ENCODE data around the gene CD151.
A peak's percentile ranks its signal among the peaks of the same experiment; 100 is the strongest.

CD151 gene

GRCh38 chr11:797296-798092, 35.3 kb upstream of the CD151 start:
- no peak for DNase-seq (ENCODE audit: low read depth)

DNA sequence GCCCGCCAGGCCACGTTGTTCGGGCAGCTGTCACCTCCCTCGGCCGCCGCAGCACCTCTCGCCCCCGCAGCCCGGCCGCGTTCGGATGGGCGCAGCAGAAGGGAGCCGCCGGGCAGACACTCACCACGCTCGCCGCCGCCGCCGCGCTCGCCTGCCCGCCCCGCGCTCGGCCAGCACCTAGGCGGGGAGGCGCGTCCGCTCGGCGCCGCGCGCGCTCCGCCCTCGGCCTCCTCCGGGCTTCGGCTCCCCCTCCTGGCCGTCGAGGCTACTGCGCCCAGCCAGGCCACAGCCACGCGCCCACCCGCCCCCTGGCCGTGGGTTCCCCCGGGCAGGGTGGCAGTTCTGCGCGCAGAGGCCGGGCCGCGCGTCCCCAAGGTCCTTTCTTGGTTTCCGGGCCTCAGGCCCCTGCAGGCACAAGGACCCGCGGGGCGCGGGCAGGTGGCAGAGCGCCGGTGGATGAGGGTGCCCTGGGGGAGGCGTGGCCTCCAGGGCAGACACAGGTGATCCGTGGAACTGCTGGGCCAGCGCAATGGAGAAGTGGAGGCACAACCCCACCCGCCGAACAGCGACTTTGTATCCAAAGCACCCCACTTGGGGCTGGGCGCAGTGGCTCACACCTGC, 34.5 kb upstream of the CD151 start, which contains the start of gene SLC25A22:
Gene SLC25A22, minus strand, starts transcription at position 189 of the 621 bp plus-strand sequence. CDS start 3,275 bp downstream, outside the sequence.
- no peak for DNase-seq (ENCODE audit: low read depth)

GRCh38 chr11:799641-800316, 33.0 kb upstream of the CD151 start:
- DNase-seq (ENCODE audit: low read depth): no peak

DNA sequence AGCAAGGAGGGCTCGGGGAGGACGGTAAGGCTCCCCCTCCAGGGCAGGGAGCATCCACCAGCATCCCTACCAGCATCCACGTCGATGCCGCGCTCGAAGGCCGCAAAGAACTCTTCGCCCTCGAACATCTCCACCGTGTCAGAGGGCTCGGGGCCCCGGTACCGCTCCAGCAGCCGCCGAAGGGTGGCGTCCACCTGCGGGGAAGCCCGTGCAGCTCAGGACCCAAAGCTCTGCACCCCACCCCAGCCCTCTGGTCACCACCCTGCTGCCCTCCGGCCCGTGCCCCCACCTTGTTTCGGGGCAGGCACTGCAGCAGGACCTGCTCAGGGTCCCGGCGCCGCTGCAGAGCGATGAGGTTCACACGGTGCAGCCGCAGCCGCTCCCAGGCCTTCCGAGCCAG, 32.3 kb upstream of the CD151 start:
- DNase-seq (ENCODE audit: low read depth): no peak

DNA sequence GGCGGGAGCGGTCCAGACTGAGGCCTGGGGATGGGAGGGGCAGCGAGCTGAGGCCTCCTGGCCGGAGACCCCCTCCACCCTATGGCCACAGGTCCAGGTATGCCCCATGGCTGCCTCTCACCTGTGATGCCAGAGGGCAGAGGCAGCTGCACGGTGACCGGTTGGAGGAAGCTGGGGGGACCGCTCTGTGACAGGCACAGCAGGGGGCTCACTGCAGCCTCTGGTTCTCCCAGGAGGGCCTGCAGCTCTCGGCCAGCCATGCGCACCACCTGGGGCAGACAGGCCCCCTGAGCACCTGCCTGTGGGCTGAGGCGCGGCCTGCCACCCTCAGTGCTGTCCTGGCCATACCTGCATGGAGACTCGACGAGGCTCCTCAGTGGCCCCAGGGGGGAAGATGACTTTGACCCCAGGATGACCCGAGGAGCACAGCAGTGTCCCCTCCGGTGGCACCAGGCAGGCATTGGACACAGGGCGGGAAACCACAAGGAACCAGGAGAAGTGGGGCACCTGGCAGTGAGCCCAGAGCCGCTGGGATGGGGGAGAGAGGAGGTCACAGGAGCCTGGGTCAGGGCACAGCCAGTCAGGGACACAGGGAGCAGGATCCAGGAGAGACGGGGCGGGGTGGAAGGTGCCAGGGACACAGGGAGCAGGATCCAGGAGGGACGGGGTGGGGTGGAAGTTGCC, 31.5 kb upstream of the CD151 start:
- DNase-seq (ENCODE audit: low read depth): no peak

- DNase-seq (ENCODE audit: low read depth): no peak
These were observed 30.6 kb upstream of the CD151 start for GRCh38 chr11:802018-802617.

- no peak for DNase-seq (ENCODE audit: low read depth)
These were observed 29.9 kb upstream of the CD151 start for GRCh38 chr11:802693-803466.

GRCh38 chr11:803467-803742, 29.3 kb upstream of the CD151 start:
- DNase-seq (ENCODE audit: low read depth): no peak

GRCh38 chr11:803770-804598, 28.8 kb upstream of the CD151 start:
- no peak for DNase-seq (ENCODE audit: low read depth)

- no peak for DNase-seq (ENCODE audit: low read depth)
These were observed 28.2 kb upstream of the CD151 start for GRCh38 chr11:804599-804964.

- no peak for DNase-seq (ENCODE audit: low read depth)
These were observed 24.1 kb upstream of the CD151 start for GRCh38 chr11:808427-809286.

DNA sequence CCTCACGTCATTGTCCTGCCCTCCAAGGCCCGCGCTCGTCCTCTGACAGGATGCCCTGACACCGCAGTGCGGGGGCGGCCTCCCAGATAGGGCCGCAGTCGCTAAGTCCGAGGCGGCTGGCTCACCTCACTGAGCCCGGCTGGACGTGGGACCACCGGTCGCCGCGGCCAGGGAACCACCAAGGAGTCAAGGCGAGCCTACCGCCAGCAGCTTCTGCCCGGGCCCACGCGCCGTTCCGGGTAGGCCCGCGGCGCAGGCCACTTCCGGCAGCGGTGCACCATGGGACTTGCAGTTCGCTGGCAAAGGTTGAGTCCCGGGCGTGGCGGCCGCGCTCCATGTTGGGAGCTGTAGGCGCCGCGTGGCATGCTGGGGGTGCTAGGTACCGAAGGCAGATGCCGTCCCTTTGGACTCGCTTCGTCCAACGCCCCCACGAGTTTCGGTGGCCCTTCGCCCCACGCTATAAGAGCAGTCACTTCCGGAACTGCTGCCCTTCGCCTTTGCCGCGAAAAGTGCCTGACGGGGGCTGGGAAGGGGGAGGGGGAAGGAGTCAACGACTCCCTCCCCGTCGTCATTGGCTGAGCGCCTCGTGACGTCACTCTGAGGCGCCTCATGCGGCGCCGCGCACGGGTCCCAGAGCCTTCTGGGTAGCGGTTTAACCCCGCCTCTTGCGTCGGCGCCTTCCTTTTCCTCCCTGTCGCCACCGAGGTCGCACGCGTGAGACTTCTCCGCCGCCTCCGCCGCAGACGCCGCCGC, 23.3 kb upstream of the CD151 start, which contains the start of gene RPLP2:
Gene RPLP2, plus strand, starts transcription at position 681 of the 753 bp plus-strand sequence. CDS start 268 bp downstream, outside the sequence.
- DNase-seq (ENCODE audit: low read depth): peak; percentile 83

DNA sequence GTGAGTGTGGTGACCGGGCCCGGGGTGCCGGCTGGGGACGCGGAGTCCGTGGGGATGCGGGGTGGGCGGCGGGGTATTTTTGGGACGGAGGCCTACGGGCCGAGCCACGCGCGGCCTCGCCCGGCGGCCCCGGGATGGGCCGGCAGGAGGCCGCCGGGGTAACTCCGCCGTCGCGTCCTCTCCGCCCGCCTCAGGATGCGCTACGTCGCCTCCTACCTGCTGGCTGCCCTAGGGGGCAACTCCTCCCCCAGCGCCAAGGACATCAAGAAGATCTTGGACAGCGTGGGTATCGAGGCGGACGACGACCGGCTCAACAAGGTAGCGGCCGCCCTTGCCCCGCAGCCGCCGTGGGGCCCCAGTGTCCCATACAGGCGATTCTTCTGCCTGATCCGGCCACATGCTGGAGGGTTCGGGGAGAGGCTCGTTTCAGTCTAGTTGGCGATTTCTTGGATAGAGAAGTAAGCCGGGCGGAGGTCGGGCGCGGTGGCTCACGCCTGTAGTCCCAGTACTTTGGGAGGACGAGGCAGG, 22.6 kb upstream of the CD151 start:
- DNase-seq (ENCODE audit: low read depth): no peak

GRCh38 chr11:811446-812245, 21.1 kb upstream of the CD151 start:
- no peak for DNase-seq (ENCODE audit: low read depth)

DNA sequence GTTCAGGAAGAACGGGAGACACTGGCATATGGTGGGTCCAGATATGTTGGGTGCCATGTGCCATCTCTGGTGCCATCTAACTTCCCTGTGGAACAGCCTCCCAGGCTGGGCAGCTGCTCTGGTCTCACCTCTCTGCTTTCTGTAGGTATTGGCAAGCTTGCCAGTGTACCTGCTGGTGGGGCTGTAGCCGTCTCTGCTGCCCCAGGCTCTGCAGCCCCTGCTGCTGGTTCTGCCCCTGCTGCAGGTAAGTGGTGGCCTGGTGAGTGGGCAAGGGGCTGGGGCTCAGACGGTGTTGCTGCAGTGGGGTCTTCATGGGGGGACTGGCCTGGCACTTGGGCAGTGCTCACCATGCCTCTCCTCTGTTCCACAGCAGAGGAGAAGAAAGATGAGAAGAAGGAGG, 20.4 kb upstream of the CD151 start:
- DNase-seq (ENCODE audit: low read depth): no peak

DNA sequence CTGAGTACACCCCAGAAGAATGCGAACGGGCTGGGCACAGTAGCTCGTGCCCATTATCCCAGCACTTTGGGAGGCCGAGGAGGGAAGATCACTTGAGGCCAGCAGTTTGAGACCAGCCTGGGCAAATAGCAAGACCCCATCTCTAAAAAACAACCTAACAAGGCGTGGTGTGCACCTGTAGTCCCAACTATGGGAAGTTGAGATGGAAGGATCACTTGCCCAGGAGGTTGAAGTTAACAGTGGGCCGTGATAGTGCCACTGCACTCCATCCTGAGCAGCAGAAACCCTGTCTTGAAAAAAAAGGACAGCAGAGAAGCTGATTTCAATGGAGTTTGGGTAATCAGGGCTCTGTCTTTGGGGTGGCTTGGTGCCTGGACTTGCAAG, 19.7 kb upstream of the CD151 start:
- DNase-seq (ENCODE audit: low read depth): no peak

- DNase-seq (ENCODE audit: low read depth): no peak
These were observed 19.2 kb upstream of the CD151 start for GRCh38 chr11:813456-814096.

All from CMK (cell line).